LNCAP (cell line): ENCODE measurements around the gene APLP2.

Experiments
- CTCF ChIP-seq: fragments of 450-650 bp; IDR thresholded peaks from 2 replicates; pipeline ENCODE4 v1.5.1; 2017; ENCODE audit warnings: mild to moderate bottlenecking

Gene APLP2

GRCh38 chr11:130094614-130095013 lies 24.9 kb downstream of the APLP2 start:
- TF ChIP-seq CTCF: no peak

- TF ChIP-seq CTCF: no peak
These were observed 25.6 kb downstream of the APLP2 start for GRCh38 chr11:130095326-130095725.

DNA sequence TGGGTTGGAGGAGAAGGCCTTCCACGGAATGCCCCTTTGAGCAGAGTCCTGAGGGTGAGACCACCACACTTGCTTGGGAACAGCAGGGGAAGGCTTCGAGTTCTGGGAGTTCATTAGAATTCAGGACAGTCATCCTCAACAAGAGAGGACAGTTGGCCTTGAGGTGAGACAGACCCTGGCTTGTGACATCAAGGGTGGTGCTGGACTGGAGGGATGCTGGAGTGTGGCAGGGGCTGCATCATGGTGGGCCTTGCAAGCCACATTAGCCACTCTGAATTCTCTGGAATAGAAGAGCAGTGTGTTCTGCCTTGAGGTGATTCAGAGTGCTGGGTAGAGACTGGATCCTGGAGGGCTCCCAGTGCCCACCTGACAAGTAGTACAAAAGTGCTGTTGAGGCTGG lies 26.3 kb downstream of the APLP2 start:
- no peak for TF ChIP-seq CTCF

DNA sequence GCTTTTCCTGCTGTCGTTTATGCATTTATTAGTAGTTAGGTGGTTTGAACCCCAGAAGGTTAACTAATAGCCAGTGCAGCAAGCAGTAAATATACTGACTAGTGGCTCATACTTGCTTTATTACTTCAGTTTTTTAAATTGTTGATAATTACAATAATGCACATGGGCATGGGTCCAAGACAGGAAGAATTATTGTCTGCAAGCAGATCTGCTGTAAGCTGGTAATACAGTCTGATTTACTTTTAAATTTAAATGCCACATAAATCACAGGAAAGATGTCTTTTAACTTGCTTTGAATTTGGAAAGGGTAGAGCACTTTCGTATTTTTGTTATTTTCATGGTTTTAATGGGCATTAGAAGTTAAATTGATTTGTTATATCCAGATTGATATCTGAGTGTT lies 27.1 kb downstream of the APLP2 start:
- no peak for TF ChIP-seq CTCF

DNA sequence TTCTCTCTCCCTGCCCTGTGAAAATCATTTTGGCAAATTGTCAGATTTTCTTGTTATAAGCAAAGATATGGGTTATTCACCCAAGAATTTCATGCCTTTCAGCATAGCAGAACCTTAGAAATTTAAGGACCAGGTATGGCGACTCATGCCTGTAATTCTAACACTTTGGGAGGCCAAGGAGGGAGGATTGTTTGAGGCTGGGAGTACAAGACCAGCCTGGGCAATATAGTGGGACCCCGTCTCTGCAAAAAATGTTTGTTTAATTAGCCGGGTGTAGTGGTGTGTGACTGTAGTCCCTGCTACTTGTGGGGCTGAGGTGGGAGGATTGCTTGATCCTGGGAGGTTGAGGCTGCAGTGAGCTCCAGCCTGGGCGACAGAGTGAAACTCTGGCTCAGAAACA lies 27.6 kb downstream of the APLP2 start:
- TF ChIP-seq CTCF: no peak

- TF ChIP-seq CTCF: no peak
These were observed 29.7 kb downstream of the APLP2 start for GRCh38 chr11:130099356-130099755.

GRCh38 chr11:130100381-130101095 lies 30.8 kb downstream of the APLP2 start:
- no peak for TF ChIP-seq CTCF

DNA sequence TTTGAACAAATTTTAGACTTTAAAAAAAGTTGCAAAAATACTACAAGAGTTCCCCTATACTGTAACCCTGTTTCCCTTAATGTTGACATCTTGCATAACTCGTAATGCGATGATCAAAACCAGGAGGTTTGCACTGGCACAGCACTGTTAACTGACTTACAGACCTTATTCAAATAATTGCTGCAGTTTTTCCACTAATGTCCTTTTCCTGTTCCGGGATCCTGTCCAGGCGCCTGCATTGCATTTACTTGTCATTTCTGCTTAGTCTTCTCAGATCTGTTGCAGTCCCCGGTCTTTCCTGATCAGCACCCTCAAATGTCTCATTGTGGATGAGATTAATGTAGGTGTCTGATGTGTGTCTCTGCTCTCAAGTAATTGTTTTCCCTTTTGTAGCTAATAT lies 32.0 kb downstream of the APLP2 start:
- TF ChIP-seq CTCF: no peak
